Measurements from ENCODE around the gene CABP7. TPM values are rescaled to one million over a fixed set of nuclear protein-coding genes. Genes with fewer than 3 reads are reported as not detected.
A peak's percentile ranks its signal among the peaks of the same experiment; 100 is the strongest.

Gene CABP7
- polyA plus RNA-seq, 4 donors, result 0.06 to 0.24 (median 0.14) TPM

DNA sequence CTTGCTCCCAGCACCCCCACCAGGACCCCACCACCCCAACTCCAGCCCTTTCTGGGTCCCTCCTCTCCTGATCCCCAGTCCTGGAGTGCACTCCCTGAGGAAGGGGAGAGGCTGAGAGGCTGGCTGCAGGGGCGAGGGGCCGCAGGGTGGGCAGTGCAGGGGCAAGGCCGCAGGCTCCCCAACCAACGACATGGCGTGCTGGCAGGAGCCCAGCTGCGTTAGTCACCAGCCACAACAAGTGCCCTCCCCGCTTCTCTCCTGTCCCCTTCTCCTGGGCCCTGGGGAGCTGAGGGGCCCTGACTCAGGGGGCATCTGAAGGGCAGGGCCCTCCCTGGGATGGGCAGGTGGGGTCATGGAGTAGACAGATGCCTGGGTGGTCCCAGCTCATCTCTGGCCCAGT lies 2.3 kb downstream of the CABP7 start:
- DNase-seq (ENCODE audit: low read depth in 4 of 4, low spot score in 3 of 4), result no peak

DNA sequence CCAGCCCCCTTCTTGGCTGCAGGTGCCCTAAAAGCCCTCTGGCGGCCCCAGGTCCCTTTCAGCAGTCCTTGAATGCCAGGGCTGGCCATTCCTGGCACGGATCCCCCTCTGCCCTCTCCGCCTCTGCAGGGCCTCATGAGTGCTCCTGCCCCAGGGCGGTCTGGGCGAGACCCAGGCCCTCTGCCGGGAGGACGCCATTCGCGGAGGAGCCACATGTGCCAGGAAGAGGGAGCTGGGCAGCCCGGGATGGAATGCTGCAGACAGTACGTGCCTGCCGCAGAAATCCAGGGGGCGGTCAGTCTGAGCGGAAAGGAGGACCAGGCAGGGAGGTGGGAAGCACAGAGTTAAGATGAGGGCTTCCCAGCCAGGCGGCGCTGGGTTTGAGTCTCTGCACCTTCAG lies 2.8 kb downstream of the CABP7 start:
- no peak for DNase-seq (ENCODE audit: low read depth in 4 of 4, low spot score in 3 of 4)

DNA sequence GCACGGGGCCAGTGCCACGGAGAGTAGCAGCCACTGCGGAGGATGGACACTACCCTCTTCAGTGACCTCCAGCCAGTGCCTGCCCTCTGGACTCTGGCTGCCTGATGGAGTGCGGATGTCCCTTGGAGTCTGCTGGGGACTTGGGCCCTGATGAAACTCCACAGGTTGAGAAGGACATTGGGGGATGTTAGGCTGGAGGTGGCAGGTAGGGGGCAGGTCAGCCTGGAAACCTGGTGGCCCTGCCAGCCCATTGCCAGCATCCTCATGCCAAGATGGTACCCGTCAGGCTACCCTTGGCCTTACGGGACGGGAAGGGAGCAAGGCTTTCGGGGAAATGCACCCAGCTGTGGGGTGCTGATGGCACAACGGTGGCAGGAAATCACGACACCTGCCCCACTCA lies 4.0 kb downstream of the CABP7 start:
- DNase-seq (ENCODE audit: low read depth in 4 of 4, low spot score in 3 of 4), result no peak

DNA sequence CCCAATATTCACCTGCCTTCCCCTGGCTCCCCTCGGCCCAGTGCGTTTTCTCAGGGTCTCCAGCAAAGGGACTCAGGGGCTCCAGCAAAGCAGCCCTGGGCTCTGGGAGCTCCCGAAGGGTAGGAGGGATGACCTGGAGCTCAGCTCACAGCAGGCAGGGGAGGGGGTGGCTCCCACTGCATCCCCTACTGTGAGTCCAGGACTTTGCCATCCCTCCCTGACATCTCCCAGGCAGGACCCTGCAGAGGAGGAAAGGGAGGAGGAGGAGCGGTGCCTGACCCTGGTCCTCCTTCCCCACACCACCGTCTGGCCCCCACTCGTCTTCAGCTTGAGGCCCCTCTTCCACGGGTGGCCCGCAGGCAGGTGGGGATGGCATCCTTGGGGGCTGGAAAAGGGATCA lies 5.0 kb downstream of the CABP7 start:
- no peak for DNase-seq (ENCODE audit: low read depth in 4 of 4, low spot score in 3 of 4)

DNA sequence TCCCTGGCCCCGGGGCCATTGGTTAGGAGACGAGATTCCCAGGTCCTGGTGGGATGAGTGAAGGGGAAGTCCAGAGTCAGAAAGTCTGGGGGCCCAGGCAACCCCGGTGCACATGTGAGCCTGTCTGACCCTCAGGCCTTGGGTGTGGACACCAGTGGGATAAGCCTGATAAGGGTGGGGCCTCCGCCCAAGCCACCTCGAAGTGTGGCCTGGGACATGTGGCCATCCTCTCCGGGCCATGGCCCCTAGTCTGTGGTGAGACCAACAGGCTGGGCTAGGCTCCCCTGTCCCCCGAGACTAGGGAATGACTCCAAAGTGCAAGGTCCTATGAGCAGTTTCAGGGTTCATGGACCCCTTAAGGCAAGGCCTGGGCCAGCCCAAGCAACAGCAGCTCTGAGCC lies 6.3 kb downstream of the CABP7 start:
- DNase-seq (ENCODE audit: low read depth in 4 of 4, low spot score in 3 of 4), result no peak

DNA sequence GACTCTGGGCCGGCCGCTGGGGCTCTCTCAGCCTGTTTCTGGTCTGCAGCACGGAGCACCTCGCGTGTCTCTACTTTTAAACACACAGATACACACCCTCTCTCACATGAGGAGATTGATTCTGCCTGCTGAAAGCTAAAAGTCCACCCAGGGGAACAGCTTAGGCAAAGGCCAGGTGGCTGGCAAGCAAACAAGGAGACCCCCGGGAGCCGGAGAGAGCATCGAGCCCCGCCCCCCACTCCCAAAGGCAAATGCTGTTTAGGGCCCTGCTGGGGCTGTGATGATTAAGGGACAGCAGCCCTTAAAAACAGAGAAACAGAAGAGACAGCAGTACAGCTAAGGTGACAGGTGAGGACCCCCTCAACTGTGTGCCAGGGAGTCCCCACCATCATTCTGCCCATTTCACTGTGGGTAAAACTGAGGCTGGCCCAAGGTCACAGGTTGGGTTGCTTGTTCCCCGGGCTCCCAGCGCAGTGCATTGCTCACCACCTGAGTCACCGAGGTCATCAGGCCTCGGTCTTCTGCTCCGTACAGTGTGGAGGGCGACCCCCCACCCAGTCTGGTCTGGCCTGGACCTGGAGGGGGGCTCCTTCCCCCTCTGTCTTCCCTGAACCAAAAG lies 6.8 kb downstream of the CABP7 start:
- DNase-seq (ENCODE audit: low read depth in 4 of 4, low spot score in 3 of 4), result no peak

DNA sequence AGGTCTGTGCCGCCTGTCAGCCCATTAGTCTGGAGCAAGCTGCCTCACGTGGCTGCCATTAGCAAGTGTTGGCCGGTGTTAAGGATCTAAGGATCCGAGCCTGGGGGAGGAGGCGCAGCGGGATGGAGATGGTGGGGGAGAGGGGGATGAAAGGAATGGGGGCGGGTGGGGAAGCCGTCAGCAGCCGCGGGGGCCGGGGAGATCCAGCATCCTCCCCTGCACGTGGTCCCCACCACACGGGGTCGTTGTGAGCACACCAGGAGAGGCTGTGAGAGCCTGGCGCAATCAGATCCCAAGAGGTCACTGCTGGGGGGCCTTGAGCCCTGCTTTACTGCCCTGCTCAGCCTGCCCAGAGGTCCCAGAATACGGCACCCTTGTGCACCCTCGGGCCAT lies 7.3 kb downstream of the CABP7 start:
- DNase-seq (ENCODE audit: low read depth in 4 of 4, low spot score in 3 of 4), result peak in 1 of 4 donors; percentile 23

DNA sequence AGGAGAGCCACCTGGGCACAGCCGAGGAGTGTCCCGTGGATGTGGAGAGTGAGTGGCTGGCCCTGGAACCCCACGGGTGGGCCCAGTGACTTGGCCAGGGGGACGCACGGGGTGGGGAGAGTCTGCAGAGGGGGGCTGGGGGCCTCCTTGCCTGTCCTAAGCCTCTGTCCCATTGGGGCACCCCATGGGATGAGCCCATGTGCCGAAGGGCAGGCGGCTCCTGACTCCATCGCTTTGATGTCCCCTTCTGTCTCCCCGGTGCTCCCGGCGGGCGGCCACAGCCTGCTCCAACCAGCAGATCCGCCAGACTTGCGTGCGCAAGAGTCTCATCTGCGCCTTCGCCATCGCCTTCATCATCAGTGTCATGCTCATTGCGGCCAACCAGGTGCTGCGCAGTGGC lies 9.4 kb downstream of the CABP7 start:
- DNase-seq (ENCODE audit: low read depth in 4 of 4, low spot score in 3 of 4), result no peak

DNA sequence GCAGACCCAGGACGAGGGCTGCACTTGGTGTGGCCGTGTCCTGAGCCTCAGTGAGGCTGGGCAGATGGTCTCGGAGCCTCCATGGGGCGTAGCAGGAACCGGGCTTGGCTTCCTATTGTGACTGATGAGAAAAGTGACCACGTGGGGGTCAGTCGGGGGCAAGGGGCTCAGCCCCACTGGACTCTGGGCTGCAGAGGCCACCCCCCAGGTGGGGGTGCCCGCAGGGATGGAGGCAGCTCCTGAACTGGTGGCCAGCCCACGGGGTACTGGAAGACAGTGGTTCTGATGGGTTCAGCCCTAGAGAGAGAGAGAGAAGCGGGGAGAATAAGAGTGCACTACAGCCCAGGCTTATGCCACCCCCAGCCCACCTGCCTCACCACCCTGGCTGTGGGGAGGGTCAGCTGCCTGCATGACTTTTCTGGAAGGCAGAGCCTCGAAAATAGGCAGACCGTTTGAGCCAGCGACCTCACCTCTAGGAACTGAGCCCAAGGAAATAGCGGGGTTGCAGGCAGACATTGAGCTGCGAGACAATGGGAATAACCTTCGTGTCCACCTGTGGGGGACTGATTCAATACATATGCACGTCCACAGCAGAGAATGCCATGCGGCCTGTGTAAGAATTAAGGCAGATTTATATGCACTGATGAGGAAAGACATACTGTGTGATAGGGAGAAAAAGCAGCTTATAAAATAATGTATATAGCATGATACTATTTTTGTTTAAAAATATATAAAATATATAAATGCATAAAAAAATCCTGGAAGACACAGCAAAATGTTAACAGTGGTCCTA lies 11.5 kb downstream of the CABP7 start:
- DNase-seq (ENCODE audit: low read depth in 4 of 4, low spot score in 3 of 4), result no peak

DNA sequence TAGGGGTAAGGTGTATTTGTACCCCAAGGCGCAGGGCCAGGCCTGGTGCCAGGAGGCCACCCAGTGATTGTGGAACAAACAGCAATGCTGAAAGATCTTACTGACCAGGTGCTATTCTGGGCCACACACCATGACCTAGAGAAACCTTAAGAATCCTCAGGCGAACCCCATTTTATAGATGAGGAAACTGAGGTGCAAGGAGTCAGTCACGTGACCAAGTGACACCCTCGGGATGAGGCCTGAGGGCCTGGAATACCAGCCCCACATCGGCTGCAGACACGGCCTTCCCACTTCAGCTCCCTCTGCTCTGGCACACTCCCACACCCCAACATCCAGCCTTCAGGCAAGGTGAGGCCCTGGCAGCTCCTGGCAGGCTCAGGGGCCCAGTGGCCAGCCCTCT lies 13.1 kb downstream of the CABP7 start:
- DNase-seq (ENCODE audit: low read depth in 4 of 4, low spot score in 3 of 4), result no peak

DNA sequence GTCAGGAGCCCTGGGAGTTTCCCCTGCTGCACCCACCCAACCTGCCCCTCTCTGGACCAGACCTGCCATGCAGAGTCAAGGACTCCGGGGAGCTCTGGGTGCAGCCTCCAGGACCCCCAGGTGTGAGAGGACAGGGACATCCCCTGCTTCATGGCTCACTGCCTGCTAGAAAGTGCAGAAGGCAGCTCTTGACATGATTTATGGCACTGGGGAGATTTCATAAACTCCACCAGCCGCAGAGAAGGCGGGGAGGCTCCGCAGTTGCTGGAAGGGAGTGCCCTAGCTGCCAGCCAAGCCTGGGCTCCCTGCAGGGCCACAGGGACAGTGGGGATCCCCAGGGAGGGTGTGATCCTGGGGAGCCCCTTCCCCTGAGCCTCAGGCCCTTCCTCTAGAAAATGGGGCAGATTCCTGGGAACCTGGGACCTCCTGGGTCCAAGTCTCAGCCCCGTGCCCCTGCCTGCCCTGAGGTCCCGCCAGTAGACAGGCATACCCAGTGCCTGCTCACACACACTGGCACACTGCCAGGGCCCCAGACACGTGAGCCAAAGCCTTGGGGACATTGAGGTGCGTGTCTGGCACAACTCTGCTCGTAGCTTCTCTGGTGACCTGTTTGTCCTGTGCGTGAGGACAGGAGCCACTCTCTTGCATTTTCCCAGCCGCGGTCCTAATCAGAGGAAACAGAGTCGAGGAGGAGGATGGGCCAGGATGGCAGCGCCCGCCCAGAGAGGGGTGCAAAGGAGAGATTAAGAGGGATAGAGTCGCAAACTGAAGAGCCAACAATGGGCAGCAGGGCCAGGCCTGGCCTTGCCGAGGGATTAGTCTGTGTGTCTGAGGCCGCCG lies 13.8 kb downstream of the CABP7 start:
- peak in 2 of 4 donors; percentile 42 to 44 for DNase-seq (ENCODE audit: low read depth in 4 of 4, low spot score in 3 of 4)

DNA sequence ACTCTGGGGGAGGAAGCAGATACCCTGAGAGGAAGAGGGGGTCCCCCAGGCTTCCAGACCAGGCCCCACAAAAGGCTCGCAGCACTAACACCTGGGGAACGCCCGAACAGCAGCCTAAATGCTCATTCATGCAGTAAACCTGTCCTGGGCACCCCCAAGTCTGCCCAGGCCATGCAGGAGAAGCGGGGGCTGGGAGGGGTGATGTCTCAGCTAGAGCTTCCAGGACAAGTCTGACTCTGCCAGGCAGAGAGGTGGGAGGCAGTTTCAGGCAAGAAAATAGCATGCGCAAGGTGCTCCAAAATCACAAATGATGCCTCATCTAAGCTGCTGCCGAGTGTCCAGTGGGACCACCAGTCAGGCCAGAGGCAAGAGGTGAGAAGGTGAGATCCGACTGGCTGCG lies 14.6 kb downstream of the CABP7 start:
- DNase-seq (ENCODE audit: low read depth in 4 of 4, low spot score in 3 of 4), result no peak

DNA sequence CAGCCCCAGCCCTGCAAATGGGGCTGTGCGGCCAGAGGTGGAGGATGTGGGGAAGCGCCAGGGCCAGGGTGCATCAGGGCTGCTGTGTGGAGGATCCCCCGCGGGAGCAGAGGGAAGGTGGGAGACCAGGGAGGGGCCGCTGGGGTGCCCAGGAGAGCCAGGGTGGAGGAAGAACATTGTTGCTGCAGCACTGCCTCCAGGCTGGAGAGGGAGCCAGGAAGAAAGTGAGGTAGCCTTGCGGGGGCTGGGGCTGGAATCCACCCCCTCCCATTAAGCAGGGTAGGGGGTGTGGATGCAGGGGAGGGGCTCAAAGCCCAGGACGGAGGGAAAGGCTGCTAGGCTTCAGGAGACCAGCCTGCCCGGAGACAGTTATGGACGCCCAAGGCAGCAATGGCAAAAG lies 15.0 kb downstream of the CABP7 start:
- no peak for DNase-seq (ENCODE audit: low read depth in 4 of 4, low spot score in 3 of 4)

DNA sequence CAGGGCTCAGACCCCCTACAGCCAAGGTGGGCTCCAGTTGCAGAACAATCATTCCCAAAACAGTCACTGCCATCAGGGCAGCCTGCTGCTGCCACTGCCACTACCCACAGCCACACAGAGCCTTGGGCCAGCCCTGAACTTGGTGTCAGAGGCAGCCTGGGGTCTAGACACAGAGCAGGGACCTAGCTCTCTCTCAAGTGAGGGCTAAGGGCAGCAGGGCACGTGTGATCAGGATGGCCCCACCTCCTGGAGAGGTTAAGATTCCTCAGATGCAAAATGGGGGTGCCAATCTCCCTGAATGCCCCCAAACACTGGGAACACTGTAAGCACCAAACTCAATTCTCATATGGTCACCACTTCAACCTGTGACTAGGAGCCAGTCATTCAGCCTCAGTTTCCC lies 15.6 kb downstream of the CABP7 start:
- no peak for DNase-seq (ENCODE audit: low read depth in 4 of 4, low spot score in 3 of 4)

DNA sequence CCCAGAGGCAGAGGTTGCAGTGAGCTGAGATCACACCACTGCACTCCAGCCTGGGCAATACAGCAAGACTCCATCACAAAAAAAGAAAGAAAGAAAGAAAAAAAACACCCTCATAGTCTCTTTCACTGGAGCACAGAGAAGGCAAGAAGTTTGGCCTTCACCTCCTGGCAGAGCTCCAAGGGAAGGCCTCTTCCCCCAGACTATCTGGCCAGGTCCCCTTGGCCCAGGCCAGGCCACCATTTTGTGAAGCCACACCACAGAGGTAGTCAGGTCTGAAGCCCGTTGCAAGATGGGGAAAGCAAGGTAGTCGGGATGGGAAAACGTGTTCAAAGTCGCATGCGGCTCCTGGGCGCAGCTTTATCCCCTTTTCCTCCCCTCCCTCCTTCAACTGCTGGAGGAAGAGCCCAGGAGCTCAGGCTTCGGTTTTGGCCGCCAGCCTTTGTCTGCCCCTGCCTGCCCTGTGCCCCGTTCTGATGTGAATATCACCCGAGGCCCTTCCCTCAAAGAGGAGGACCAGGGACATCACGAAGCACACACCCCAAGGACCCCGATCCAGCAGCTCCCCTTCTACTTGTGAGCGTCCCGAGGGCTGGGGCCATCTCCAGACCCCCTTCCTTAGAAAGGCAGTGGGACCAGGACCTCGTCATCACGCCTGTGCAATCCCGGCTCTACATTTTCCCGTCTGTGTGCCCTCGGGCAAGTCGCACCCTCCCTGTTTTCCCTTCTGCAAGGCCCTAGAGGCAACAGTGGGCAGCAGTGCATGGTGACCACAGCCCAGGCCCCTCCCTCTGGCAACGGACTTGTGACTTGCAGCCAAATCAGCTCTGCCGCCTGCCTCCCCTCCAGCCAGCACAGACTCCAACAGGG lies 17.7 kb downstream of the CABP7 start:
- DNase-seq (ENCODE audit: low read depth in 4 of 4, low spot score in 3 of 4), result no peak

DNA sequence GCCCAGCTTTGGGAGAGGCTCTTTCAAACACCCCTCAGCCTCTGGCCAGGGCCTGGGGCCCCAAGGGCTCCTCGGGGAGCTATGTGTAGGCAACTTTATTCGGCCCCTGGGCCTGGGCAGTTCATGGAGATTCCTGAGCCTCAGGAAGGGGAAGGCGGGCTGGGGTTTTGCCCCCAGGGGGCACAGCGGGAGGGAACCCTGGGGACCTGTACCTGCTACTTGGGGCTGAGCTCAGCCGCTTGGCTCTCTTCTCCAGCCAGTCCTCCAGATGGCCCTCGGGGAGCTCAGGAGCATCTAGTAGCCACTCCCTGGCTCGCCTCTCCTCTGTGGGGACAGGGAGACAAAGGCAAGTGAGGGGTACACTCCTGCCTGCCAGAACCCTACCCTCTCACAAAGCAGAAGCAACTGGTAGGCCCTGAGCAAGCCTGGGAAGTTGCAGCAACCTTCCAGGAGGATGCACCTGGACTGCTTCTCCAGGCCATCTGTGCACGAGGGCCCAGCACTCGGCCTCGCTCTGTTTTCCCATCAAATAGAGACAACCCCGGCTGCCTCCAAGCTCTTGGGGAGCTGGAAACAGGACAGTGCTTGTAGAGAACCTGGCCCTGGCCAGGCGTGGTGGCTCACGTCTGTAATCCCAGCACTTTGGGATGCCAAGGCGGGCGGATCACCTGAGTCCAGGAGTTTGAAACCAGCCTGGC lies 18.5 kb downstream of the CABP7 start:
- no peak for DNase-seq (ENCODE audit: low read depth in 4 of 4, low spot score in 3 of 4)

DNA sequence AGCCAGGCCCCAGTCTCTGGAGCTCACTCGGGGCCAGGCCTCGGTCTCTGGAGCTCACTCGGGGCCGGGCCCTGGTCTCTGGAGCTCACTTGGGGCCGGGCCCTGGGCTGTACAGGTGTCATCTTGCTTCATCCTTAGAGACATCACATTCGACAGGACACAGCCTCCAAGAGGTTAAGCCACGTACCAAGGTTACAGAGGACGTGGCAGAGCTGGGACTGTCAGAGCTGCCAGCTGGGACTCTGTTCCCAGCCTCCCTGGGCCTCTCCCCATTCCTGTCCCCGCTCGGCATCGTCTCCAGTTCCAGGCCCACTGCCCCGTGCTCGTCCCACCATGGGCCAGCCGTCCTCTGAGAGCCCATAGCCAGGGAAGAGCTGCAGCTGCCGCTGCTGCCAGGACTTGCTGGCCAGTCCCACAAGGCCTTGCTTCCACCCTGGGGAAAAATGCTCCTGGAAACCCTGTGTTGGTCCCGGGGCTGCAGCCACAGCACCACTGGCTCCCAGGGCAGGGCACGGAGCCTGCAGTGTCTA lies 19.6 kb downstream of the CABP7 start:
- DNase-seq (ENCODE audit: low read depth in 4 of 4, low spot score in 3 of 4), result no peak

DNA sequence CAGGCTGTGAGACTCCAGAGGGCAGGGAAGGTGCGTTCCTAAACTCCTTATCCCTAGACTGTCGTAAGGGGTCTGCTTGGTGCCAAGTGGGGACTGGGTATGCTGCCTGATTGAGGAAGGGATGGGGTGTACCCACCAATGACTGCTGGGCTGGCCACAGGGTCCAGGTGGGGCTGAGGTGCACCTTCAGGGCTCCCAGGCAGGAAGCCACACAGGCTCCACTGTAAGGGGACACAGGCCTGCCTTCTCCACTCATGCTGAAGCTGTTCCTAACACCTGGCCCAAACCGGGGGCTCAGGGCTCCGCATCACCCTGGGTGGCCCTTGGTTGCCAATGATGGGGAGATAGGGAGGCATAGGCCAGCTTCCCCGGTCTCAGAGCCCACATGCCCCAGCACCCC lies 20.4 kb downstream of the CABP7 start:
- DNase-seq (ENCODE audit: low read depth in 4 of 4, low spot score in 3 of 4), result no peak

DNA sequence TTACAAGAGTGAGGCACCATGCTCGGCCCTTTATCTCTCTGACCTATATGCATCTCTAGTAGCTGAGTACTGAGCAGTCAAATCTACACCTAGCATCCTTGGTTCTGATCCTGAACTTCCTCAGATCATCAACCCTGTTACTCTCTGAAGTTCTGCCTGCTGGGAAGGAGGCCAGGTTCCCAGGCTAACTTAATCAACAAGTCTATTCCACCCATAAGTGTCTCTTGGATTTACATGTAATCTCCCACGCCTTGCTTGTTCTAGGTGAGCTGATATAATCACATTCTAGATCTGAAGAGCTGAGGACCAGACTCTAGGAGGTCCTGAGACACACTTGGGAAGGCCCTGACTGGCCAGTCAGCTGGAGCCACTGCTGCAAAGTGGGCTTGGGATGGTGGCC lies 22.1 kb downstream of the CABP7 start:
- DNase-seq (ENCODE audit: low read depth in 4 of 4, low spot score in 3 of 4), result no peak

DNA sequence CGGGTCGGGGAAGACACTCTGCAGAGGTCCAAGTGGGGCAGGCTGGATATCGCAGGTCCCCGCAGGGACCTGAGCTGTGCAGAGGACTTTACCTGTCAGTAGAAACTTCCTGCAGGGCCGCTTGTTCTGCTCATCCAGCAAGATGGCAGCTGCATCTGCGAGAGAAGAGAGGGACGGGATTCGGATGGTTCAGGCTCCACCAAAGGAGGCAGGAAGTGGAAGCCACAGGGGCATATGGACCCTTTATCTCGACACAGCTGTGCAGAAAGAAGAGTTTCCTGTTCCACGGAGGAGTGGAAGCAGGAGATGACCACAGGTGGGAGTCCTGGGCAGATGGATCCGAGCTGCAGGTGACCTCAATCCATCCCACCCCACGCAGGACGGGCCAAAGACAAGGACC lies 22.5 kb downstream of the CABP7 start:
- no peak for DNase-seq (ENCODE audit: low read depth in 4 of 4, low spot score in 3 of 4)
